Measurements from ENCODE around the gene FAM20A.

Gene FAM20A

DNA sequence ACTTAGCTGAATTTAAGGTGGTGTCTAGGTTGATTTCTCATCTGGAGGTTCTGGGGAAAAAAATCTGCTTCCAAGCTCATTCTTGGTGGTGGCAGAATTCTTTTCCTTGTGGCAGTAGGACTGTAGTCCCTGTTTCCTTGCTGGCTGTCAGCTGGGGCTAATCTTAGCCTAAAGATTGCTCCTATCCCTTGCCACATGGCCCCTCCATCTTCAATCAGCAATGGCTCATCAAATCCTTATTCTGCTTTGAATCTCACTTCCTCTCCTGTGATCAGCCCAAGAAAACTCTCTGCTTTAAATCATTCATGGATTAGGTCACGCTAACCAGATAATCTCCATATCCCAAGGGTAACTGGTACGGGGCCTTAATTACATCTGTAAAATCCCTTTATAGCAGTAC lies 6.6 kb downstream of the FAM20A start:
- no peak overlapping the region for H2AFZ ChIP-seq (ENCODE audit: low read length)
- H3F3A ChIP-seq (ENCODE audit: insufficient read depth, low read length): no peaks in the 10 kb centered on the region
- H3K4me2 ChIP-seq (ENCODE audit: low read length): no peak overlapping the region
- H3K27me3 ChIP-seq (ENCODE audit: insufficient read depth, low read length): 0 out of 2 replicates have a peak, but pooled peaks cover 5% of the 10 kb centered on the region
- H3K4me1 ChIP-seq (ENCODE audit: insufficient read depth, low read length, severe bottlenecking): no peaks in the 10 kb centered on the region
- no peaks in the 10 kb centered on the region for H3K79me2 ChIP-seq (ENCODE audit: insufficient read depth, low read length)
- H3K36me3 ChIP-seq (ENCODE audit: insufficient read depth, low read length): no peaks in the 10 kb centered on the region
- no peaks in the 10 kb centered on the region for H4K20me1 ChIP-seq (ENCODE audit: insufficient read depth, low read length)
- H3K9ac ChIP-seq (ENCODE audit: low read length): no peak overlapping the region
- no peaks in the 10 kb centered on the region for H3K9me3 ChIP-seq (ENCODE audit: low read length)
- H3K27ac ChIP-seq (ENCODE audit: low read depth, low read length, poor library complexity, severe bottlenecking): no peak overlapping the region
- TF ChIP-seq, protein P1, sequence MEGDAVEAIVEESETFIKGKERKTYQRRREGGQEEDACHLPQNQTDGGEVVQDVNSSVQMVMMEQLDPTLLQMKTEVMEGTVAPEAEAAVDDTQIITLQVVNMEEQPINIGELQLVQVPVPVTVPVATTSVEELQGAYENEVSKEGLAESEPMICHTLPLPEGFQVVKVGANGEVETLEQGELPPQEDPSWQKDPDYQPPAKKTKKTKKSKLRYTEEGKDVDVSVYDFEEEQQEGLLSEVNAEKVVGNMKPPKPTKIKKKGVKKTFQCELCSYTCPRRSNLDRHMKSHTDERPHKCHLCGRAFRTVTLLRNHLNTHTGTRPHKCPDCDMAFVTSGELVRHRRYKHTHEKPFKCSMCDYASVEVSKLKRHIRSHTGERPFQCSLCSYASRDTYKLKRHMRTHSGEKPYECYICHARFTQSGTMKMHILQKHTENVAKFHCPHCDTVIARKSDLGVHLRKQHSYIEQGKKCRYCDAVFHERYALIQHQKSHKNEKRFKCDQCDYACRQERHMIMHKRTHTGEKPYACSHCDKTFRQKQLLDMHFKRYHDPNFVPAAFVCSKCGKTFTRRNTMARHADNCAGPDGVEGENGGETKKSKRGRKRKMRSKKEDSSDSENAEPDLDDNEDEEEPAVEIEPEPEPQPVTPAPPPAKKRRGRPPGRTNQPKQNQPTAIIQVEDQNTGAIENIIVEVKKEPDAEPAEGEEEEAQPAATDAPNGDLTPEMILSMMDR (IDR thresholded peaks at IDR 0.05; ENCODE audit: low read length): no peak
- no peak for TF ChIP-seq EZH2 (IDR thresholded peaks at IDR 0.05; ENCODE audit: borderline replicate concordance, low read length)
- no peaks in the 10 kb centered on the region for H3K9me2 ChIP-seq (ENCODE audit: low read depth, low read length)
- no peak overlapping the region for H3K4me3 ChIP-seq (ENCODE audit: low read depth, low read length, poor library complexity, severe bottlenecking)

DNA sequence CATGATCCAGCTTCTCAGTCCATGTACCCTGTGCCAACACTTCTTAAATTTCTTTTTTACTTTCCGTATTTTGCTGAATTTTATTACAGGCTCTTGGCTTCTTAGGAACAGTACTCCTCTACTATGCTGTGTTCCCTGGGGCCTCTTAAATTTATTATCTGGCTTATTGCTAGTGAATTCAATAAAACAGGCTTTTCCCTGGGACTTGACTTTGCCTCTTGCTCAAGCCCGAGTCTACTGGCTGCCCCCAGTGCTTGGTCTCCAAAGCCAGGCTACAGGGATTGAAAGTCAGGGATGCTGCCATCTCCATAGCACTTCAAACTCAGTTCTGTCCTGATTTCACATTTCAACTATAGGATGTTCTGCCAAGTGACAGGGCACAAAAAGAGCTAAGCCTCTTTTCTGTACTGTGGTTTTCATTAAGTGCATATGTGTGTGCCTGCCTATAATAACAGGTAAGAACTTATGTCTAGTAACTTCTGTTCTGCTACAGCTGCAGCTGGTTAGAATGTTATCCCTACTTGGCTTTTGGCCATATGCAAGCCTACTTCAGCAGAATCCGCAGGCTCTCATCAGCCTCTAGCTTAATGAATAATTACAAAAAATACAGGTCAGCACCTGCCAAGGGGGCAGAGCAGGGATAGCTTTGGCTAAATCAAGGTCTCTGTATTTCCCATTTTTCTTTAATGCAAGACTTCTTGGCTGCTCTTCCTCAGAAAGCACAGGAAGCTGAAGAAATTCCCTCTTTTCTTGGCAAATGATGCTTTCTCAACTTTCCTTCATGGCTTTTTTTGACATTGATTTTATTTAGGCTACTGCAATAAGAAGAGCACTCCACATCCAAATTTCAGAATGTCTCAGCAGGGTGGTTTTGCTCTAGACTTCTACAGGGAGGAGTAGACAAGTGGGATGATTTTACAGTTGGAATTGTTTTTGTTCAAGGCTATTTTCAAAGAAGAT lies 8.2 kb downstream of the FAM20A start:
- Histone ChIP-seq H3K9me3 (ENCODE audit: low read length) (no peaks in the 10 kb centered on the region), H3K27ac (ENCODE audit: low read depth, low read length, poor library complexity, severe bottlenecking) (no peak overlapping the region), H3K9ac (ENCODE audit: low read length) (no peak overlapping the region), H4K20me1 (ENCODE audit: insufficient read depth, low read length) (no peaks in the 10 kb centered on the region), H3K4me2 (ENCODE audit: low read length) (no peak overlapping the region), H3K27me3 (ENCODE audit: insufficient read depth, low read length) (0 out of 2 replicates have a peak, but pooled peaks cover 5% of the 10 kb centered on the region), H3K79me2 (ENCODE audit: insufficient read depth, low read length) (no peaks in the 10 kb centered on the region), H2AFZ (ENCODE audit: low read length) (no peak overlapping the region), H3F3A (ENCODE audit: insufficient read depth, low read length) (no peaks in the 10 kb centered on the region), H3K36me3 (ENCODE audit: insufficient read depth, low read length) (no peaks in the 10 kb centered on the region; the same call in 1 of the 2 replicates), H3K4me3 (ENCODE audit: low read depth, low read length, poor library complexity, severe bottlenecking) (no peak overlapping the region), H3K4me1 (ENCODE audit: insufficient read depth, low read length, severe bottlenecking) (no peaks in the 10 kb centered on the region), H3K9me2 (ENCODE audit: low read depth, low read length) (no peaks in the 10 kb centered on the region)
- TF ChIP-seq, protein P1 (IDR thresholded peaks at IDR 0.05; ENCODE audit: low read length): no peak
- TF ChIP-seq EZH2 (IDR thresholded peaks at IDR 0.05; ENCODE audit: borderline replicate concordance, low read length): no peak

DNA sequence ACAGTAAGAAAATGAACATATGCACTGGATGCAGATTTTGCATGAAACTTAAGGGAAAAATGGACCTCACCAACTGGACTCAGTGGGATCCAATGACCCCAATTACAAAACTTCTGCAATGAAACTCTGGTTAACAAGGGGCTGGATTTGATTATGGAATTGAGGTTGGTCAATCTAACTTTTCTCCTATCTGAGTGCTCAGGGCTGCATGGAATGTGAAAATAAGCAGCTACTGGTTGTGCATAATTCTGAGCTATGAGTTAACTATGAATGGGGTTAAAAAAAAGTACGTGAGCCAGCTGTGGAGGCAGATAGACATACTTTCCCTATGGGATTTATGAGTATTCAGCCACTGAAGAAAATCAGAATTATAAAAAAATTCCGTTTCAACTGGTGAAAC lies 9.2 kb downstream of the FAM20A start:
- no peaks in the 10 kb centered on the region for H3K9me3 ChIP-seq (ENCODE audit: low read length)
- H4K20me1 ChIP-seq (ENCODE audit: insufficient read depth, low read length): no peaks in the 10 kb centered on the region
- TF ChIP-seq, protein P1 (IDR thresholded peaks at IDR 0.05; ENCODE audit: low read length): no peak
- no peak for TF ChIP-seq EZH2 (IDR thresholded peaks at IDR 0.05; ENCODE audit: borderline replicate concordance, low read length)
- H3K36me3 ChIP-seq (ENCODE audit: insufficient read depth, low read length): no peaks in the 10 kb centered on the region; the same call in 1 of the 2 replicates
- no peak overlapping the region for H3K4me2 ChIP-seq (ENCODE audit: low read length)
- no peak overlapping the region for H3K4me3 ChIP-seq (ENCODE audit: low read depth, low read length, poor library complexity, severe bottlenecking)
- H3K4me1 ChIP-seq (ENCODE audit: insufficient read depth, low read length, severe bottlenecking): no peaks in the 10 kb centered on the region
- H3K27me3 ChIP-seq (ENCODE audit: insufficient read depth, low read length): peaks cover 5% of the 10 kb centered on the region; the same call in 1 of the 2 replicates
- H3K9me2 ChIP-seq (ENCODE audit: low read depth, low read length): no peaks in the 10 kb centered on the region
- H3F3A ChIP-seq (ENCODE audit: insufficient read depth, low read length): no peaks in the 10 kb centered on the region
- H3K79me2 ChIP-seq (ENCODE audit: insufficient read depth, low read length): no peaks in the 10 kb centered on the region
- no peak overlapping the region for H3K27ac ChIP-seq (ENCODE audit: low read depth, low read length, poor library complexity, severe bottlenecking)
- H3K9ac ChIP-seq (ENCODE audit: low read length): no peak overlapping the region
- H2AFZ ChIP-seq (ENCODE audit: low read length): no peak overlapping the region

Data from OCI-LY1 (cell line).